B cell (primary cell): Measurements from ENCODE around the gene CILP2. TPM values are rescaled to one million over a fixed set of nuclear protein-coding genes. Genes with fewer than 3 reads are reported as not detected.

Source experiments
- ATAC-seq: fragments of 200-7000 bp; cut with Tn5 transposase; one replicate; pipeline ENCODE4 v1.10.0; 2021; ENCODE audit warnings: low read depth, mild to moderate bottlenecking, moderate number of reproducible peaks, moderate library complexity
- CTCF ChIA-PET: fragments of 350-600 bp; sonication (Branson Sonifier 250); formaldehyde crosslinking; loops from one replicate; lab custom pipeline; 2021; ENCODE audit warnings: antibody characterized with exemption, inconsistent platforms; lab: Charles Lee
- POLR2A ChIA-PET: fragments of 350-600 bp; sonication (Branson Sonifier 250); formaldehyde crosslinking; loops from one replicate; lab custom pipeline; 2021; ENCODE audit warnings: antibody characterized with exemption; lab: Charles Lee
- DNase-seq: peaks from one replicate; pipeline ENCODE4 v3.0.0; 2013
- H2AFZ ChIP-seq: 2 replicates; pipeline ENCODE4 v1.6.1; 2012; ENCODE audit warnings: mild to moderate bottlenecking, low read depth, low read length; ENCODE audit not compliant: insufficient read depth, poor library complexity, severe bottlenecking
- H3K27ac ChIP-seq, 2 donors: 1 replicate in 1 of 2; 2 replicates in 1 of 2; pipeline ENCODE4 v1.5.1; 2012 to 2013; ENCODE audit warnings: low read length in 2 of 2, mild to moderate bottlenecking in 2 of 2, moderate library complexity in 1 of 2
- H3K27me3 ChIP-seq, 4 experiments: fragments of 200-600 bp in 1 of 4; sonication (generic) in 1 of 4; replicated peaks in 1 of 4; 1 replicate in 2 of 4; 2 replicates in 2 of 4; pipeline versions ENCODE4 v1.6.1 to v1.7.0; 2013 to 2016; ENCODE audit warnings: low read length in 3 of 4, mild to moderate bottlenecking in 2 of 4, mixed read lengths in 1 of 4, moderate library complexity in 1 of 4; ENCODE audit not compliant: insufficient read depth in 4 of 4, control insufficient read depth in 3 of 4; ENCODE audit errors: control extremely low read depth in 1 of 4
- H3K36me3 ChIP-seq, 2 experiments: replicated peaks in 1 of 2; 1 replicate in 1 of 2; 2 replicates in 1 of 2; pipeline versions ENCODE4 v1.6.1 to v1.7.1; 2013; ENCODE audit warnings: low read length in 1 of 2; ENCODE audit not compliant: insufficient read depth in 2 of 2, control insufficient read depth in 1 of 2; ENCODE audit errors: control extremely low read depth in 1 of 2, extremely low read depth in 1 of 2
- H3K4me1 ChIP-seq, 2 donors: fragments of 200-600 bp in 1 of 2; sonication (generic) in 1 of 2; 1 replicate in 1 of 2; 2 replicates in 1 of 2; pipeline versions ENCODE4 v1.5.1 to v1.6.1; 2013 to 2017; ENCODE audit warnings: low read length in 2 of 2; ENCODE audit not compliant: control insufficient read depth in 2 of 2, insufficient read depth in 2 of 2
- H3K4me2 ChIP-seq: replicated peaks from 2 replicates; pipeline ENCODE3; 2012; ENCODE audit warnings: mild to moderate bottlenecking, low read depth, low read length; ENCODE audit not compliant: poor library complexity, severe bottlenecking
- H3K4me3 ChIP-seq, 5 experiments: fragments of 200-600 bp in 1 of 5; sonication (generic) in 1 of 5; 1 replicate in 3 of 5; 2 replicates in 2 of 5; pipeline versions ENCODE4 v1.5.1 to v1.7.0; 2011 to 2016; ENCODE audit warnings: low read length in 4 of 5, mild to moderate bottlenecking in 4 of 5, low read depth in 2 of 5, control low read depth in 1 of 5, moderate library complexity in 1 of 5; ENCODE audit not compliant: insufficient read depth in 1 of 5; ENCODE audit errors: control extremely low read depth in 1 of 5, extremely low read depth in 1 of 5
- H3K79me2 ChIP-seq: fragments of 200-600 bp; sonication (generic); one replicate; pipeline ENCODE4 v1.6.0; 2016; ENCODE audit warnings: low read length; ENCODE audit not compliant: control insufficient read depth, insufficient read depth
- H3K9ac ChIP-seq: fragments of 200-600 bp; sonication (generic); 2 replicates; pipeline ENCODE4 v1.6.1; 2017; ENCODE audit warnings: mild to moderate bottlenecking, low read length, moderate library complexity
- H3K9me3 ChIP-seq, 3 donors: one replicate each; pipeline versions ENCODE4 v1.6.1 to v1.7.1; 2013; ENCODE audit warnings: low read length in 2 of 3; ENCODE audit not compliant: control insufficient read depth in 2 of 3, insufficient read depth in 1 of 3; ENCODE audit errors: control extremely low read depth in 1 of 3
- H4K20me1 ChIP-seq: 2 replicates; pipeline ENCODE4 v1.6.0; 2012; ENCODE audit warnings: mild to moderate bottlenecking, low read length; ENCODE audit not compliant: insufficient read depth, control insufficient read depth, poor library complexity, severe bottlenecking
- H3K27ac Mint-ChIP-seq: one replicate; pipeline ENCODE4 v1.8.0; 2021; ENCODE audit warnings: mixed read lengths
- H3K27me3 Mint-ChIP-seq: one replicate; pipeline ENCODE4 v1.8.0; 2021; ENCODE audit warnings: mixed read lengths
- H3K4me1 Mint-ChIP-seq: one replicate; pipeline ENCODE4 v1.8.0; 2021; ENCODE audit warnings: mixed read lengths
- H3K4me3 Mint-ChIP-seq: one replicate; pipeline ENCODE4 v1.8.0; 2021; ENCODE audit warnings: mixed read lengths
- H3K9me3 Mint-ChIP-seq: one replicate; pipeline ENCODE4 v1.8.0; 2022; ENCODE audit warnings: mixed read lengths; ENCODE audit not compliant: insufficient read depth
- CTCF ChIP-seq: fragments of 200-600 bp; IDR thresholded peaks from one replicate; pipeline ENCODE4 v1.8.0; 2022; ENCODE audit warnings: antibody characterized with exemption, mild to moderate bottlenecking
- EZH2 ChIP-seq: IDR thresholded peaks from 2 replicates; pipeline ENCODE4 v1.6.1; 2012; ENCODE audit warnings: borderline replicate concordance, low read depth, mild to moderate bottlenecking, moderate library complexity, low read length; ENCODE audit not compliant: insufficient read depth, poor library complexity, severe bottlenecking
- WGBS: methylation state at CpG from one replicate; pipeline ENCODE4 v1.1.5; 2013; ENCODE audit warnings: missing lambda C conversion rate; ENCODE audit not compliant: insufficient coverage; 5-methylcytosine and 5-hydroxymethylcytosine counted together
- intact Hi-C: fragments of 100-400 bp; cut with micrococcal nuclease; formaldehyde crosslinking; loops from one replicate; pipeline ENCODE4 v1.10.0; 2022
- polyA plus RNA-seq: library from polyadenylated mRNA; depleted of rRNA; stranded (reverse); fragments of >200 nt; gene quantifications from 2 replicates; pipeline ENCODE4 v1.2.3, GENCODE V29; 2012
- total RNA-seq, 2 donors: library from RNA; stranded (reverse); fragments of 120-200 nt in 1 of 2; gene quantifications; 1 replicate in 1 of 2; 2 replicates in 1 of 2; pipeline versions ENCODE4 v1.2.3 to v1.2.4, GENCODE V29; 2013 to 2022

Gene CILP2
- total and polyA plus RNA-seq, 2 donors (not counting 1 experiment from before 2014, with no cell fraction given) = 0.04 to 0.12 TPM

- Histone ChIP-seq H3K4me1 (peaks cover 36 to 38% of the 10 kb centered on the region in 2 donors), H3K79me2 (no peaks in the 10 kb centered on the region), H3K27me3 (peaks cover 0 to 59% (median 23%) of the 10 kb centered on the region in 4 experiments), H3K27ac (no peak overlapping the region), H3K4me2 (peak overlapping the region; percentile 72), H3K9me3 (peaks cover 0 to 36% (median 0%) of the 10 kb centered on the region in 3 donors), H2AFZ (peak overlapping the region; percentile 29), H3K36me3 (no peaks in the 10 kb centered on the region), H4K20me1 (no peaks in the 10 kb centered on the region), H3K9ac (no peak overlapping the region), H3K4me3 (peak overlapping the region in 1 of 5 experiments; percentile 41)
- WGBS = 34% methylated on average over 7 of the region's 7 CpGs
- ATAC-seq = no peak
- TF ChIP-seq EZH2 = no peak
- TF ChIP-seq CTCF = no peak
- Mint-ChIP-seq H3K27me3 (peaks cover 22% of the 10 kb centered on the region), H3K4me1 (peaks cover 25% of the 10 kb centered on the region), H3K9me3 (no peaks in the 10 kb centered on the region), H3K4me3 (peak overlapping the region; percentile 74), H3K27ac (no peak overlapping the region)
- ChIA-PET CTCF (interaction anchor here (0.7 kb wide), 2 partner anchors 8 to 237 kb away, joined by 3 to 5 read pairs; no protein-coding TSS in a partner anchor), POLR2A (interaction anchor here (0.7 kb wide), 1 partner anchor 321 kb away, joined by 3 read pairs; no protein-coding TSS in a partner anchor)
- intact Hi-C loops = no loop called here
- DNase-seq = peak; percentile 41
Measured at GRCh38 chr19:19538785-19539166, 711 bp downstream of the CILP2 start.

- Mint-ChIP-seq H3K9me3 (no peaks in the 10 kb centered on the region), H3K4me1 (peaks cover 25% of the 10 kb centered on the region), H3K4me3 (peak overlapping the region; percentile 26), H3K27me3 (peaks cover 22% of the 10 kb centered on the region), H3K27ac (no peak overlapping the region)
- Histone ChIP-seq H3K9me3 (peaks cover 0 to 36% (median 0%) of the 10 kb centered on the region in 3 donors), H3K9ac (no peak overlapping the region), H2AFZ (no peak overlapping the region), H3K27ac (no peak overlapping the region), H3K4me3 (no peak overlapping the region), H3K27me3 (peaks cover 0 to 62% (median 23%) of the 10 kb centered on the region in 4 experiments), H3K4me1 (peaks cover 36 to 38% of the 10 kb centered on the region in 2 donors), H4K20me1 (no peaks in the 10 kb centered on the region), H3K4me2 (peak overlapping the region; percentile 90), H3K36me3 (no peaks in the 10 kb centered on the region), H3K79me2 (no peaks in the 10 kb centered on the region)
- TF ChIP-seq CTCF (no peak), EZH2 (no peak)
- intact Hi-C loops = no loop called here
- ChIA-PET CTCF (no interaction called here), POLR2A (no interaction called here)
- DNase-seq (peak; percentile 44), ATAC-seq (no peak)
- WGBS = 40% methylated on average over 15 of the region's 19 CpGs
Measured at GRCh38 chr19:19539698-19540063, 1.6 kb downstream of the CILP2 start.
